CD4-positive, alpha-beta T cell treated with Interleukin-4 for 1 hour (primary cell): ENCODE results near the gene MORC1.

Experiments used
- DNase-seq, 2 donors: peaks; one replicate each; pipeline ENCODE4 v3.0.0-alpha.2; 2020 to 2022

Gene MORC1

GRCh38 chr3:108936924-108937689 is 180.8 kb downstream of the MORC1 start:
- DNase-seq: no peak

DNA sequence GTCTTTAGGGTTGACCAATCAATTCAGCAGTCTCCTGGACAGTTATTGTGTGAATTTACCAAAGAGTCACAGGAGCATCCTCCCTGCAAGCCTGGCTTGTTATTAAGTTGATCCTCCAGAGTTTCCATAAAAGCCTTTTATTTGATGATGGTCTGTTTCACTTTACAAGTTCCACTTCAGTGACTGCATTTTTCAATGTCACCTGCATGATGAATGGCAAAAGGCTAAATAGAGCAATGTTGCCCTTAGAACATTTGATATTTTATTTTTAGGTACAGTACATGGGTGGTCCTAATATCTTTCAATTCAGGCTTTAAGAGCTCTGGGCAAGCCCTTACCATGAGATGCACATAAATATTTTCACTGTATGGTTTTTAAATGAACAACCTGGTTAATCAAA is 186.9 kb downstream of the MORC1 start:
- no peak for DNase-seq

GRCh38 chr3:108918866-108919265 is 199.1 kb downstream of the MORC1 start:
- no peak for DNase-seq

- peak; percentile 69 to 78 for DNase-seq
Observed at GRCh38 chr3:108914774-108915641, 202.9 kb downstream of the MORC1 start.

- DNase-seq: no peak
Observed at GRCh38 chr3:108909799-108910198, 208.1 kb downstream of the MORC1 start.
